HepG2 (cell line): Measurements from ENCODE around the gene AHSA1. TPM values are rescaled to one million over a fixed set of nuclear protein-coding genes. Genes with fewer than 3 reads are reported as not detected.

Source experiments
- ARID2 ChIP-seq: sonication (generic); formaldehyde crosslinking; IDR thresholded peaks from 2 replicates; pipeline ENCODE4 v1.8.1; 2022; ENCODE audit warnings: mild to moderate bottlenecking, missing genetic modification reagents, borderline replicate concordance
- CENPBD1 ChIP-seq: sonication (generic); formaldehyde crosslinking; IDR thresholded peaks from 2 replicates; pipeline ENCODE4 v1.8.0; 2022; ENCODE audit warnings: missing genetic modification reagents, low read depth, mild to moderate bottlenecking, borderline replicate concordance
- CHCHD3 ChIP-seq: sonication (generic); formaldehyde crosslinking; IDR thresholded peaks from 2 replicates; pipeline ENCODE4 v1.8.0; 2022; ENCODE audit warnings: mild to moderate bottlenecking, missing genetic modification reagents, moderate library complexity
- GABPA ChIP-seq, 2 experiments: IDR thresholded peaks; 2 replicates each; pipeline ENCODE4 v1.6.1; 2011 to 2016; ENCODE audit warnings: low read depth in 2 of 2, low read length in 1 of 2, missing biosample characterization in 1 of 2, missing genetic modification characterization in 1 of 2
- GATA4 ChIP-seq: sonication (generic); IDR thresholded peaks from 2 replicates; pipeline ENCODE4 v1.6.1; 2016; ENCODE audit warnings: antibody characterized with exemption, low read depth, borderline replicate concordance
- GPBP1L1 ChIP-seq: sonication (generic); formaldehyde crosslinking; IDR thresholded peaks from 2 replicates; pipeline ENCODE4 v1.5.0; 2020; ENCODE audit warnings: mild to moderate bottlenecking, missing genetic modification reagents
- HNRNPL ChIP-seq: fragments of 200-400 bp; formaldehyde crosslinking; IDR thresholded peaks from 2 replicates; pipeline ENCODE4 v1.6.1; 2017; ENCODE audit warnings: mild to moderate bottlenecking, low read depth, low read length
- HOXA5 ChIP-seq: sonication (generic); formaldehyde crosslinking; IDR thresholded peaks from 2 replicates; pipeline ENCODE4 v1.4.0; 2020; ENCODE audit warnings: missing genetic modification reagents
- KLF11 ChIP-seq: IDR thresholded peaks from 2 replicates; pipeline ENCODE4 v1.6.1; 2016; ENCODE audit warnings: missing compliant biosample characterization
- MEF2D ChIP-seq: sonication (generic); formaldehyde crosslinking; IDR thresholded peaks from 2 replicates; pipeline ENCODE4 v1.5.1; 2020; ENCODE audit warnings: mild to moderate bottlenecking, missing genetic modification reagents
- NR2C2 ChIP-seq: sonication (generic); formaldehyde crosslinking; IDR thresholded peaks from 2 replicates; pipeline ENCODE4 v1.4.0; 2020; ENCODE audit warnings: missing genetic modification reagents, mild to moderate bottlenecking, moderate library complexity, borderline replicate concordance
- SRSF9 ChIP-seq: fragments of 200-400 bp; formaldehyde crosslinking; IDR thresholded peaks from 2 replicates; pipeline ENCODE4 v1.6.1; 2018; ENCODE audit warnings: borderline replicate concordance, mild to moderate bottlenecking, low read depth, low read length; ENCODE audit not compliant: insufficient read depth, poor library complexity, severe bottlenecking
- TBL1XR1 ChIP-seq: fragments of 150-350 bp; IDR thresholded peaks from 2 replicates; pipeline ENCODE4 v1.6.1; 2014; ENCODE audit warnings: borderline replicate concordance, low read length; ENCODE audit not compliant: partially characterized antibody
- TEAD3 ChIP-seq: optimal IDR thresholded peaks from 2 replicates; pipeline ENCODE3; 2016; ENCODE audit warnings: borderline replicate concordance
- ZBTB2 ChIP-seq: sonication (generic); formaldehyde crosslinking; IDR thresholded peaks from 2 replicates; pipeline ENCODE4 v1.8.0; 2022; ENCODE audit warnings: low read depth, missing genetic modification reagents
- ZNF12 ChIP-seq: sonication (generic); formaldehyde crosslinking; IDR thresholded peaks from 2 replicates; pipeline ENCODE4 v1.5.0; 2020; ENCODE audit warnings: missing genetic modification reagents
- ZNF225 ChIP-seq: sonication (generic); formaldehyde crosslinking; IDR thresholded peaks from 2 replicates; pipeline ENCODE4 v1.4.0; 2020; ENCODE audit warnings: mild to moderate bottlenecking, missing genetic modification reagents
- ZNF253 ChIP-seq: sonication (generic); formaldehyde crosslinking; IDR thresholded peaks from 2 replicates; pipeline ENCODE4 v1.8.0; 2022; ENCODE audit warnings: mild to moderate bottlenecking, missing genetic modification reagents, borderline replicate concordance
- ZNF333 ChIP-seq: sonication (generic); formaldehyde crosslinking; IDR thresholded peaks from 2 replicates; pipeline ENCODE4 v1.4.0; 2020; ENCODE audit warnings: mild to moderate bottlenecking, missing genetic modification reagents, borderline replicate concordance
- ZNF383 ChIP-seq: sonication (generic); formaldehyde crosslinking; IDR thresholded peaks from 2 replicates; pipeline ENCODE4 v1.4.0; 2020; ENCODE audit warnings: missing genetic modification reagents, mild to moderate bottlenecking, borderline replicate concordance
- ZNF503 ChIP-seq: sonication (generic); formaldehyde crosslinking; IDR thresholded peaks from 2 replicates; pipeline ENCODE4 v1.4.0; 2020; ENCODE audit warnings: missing genetic modification reagents
- ZNF562 ChIP-seq: sonication (generic); formaldehyde crosslinking; IDR thresholded peaks from 2 replicates; pipeline ENCODE4 v1.8.0; 2022; ENCODE audit warnings: missing genetic modification reagents, borderline replicate concordance
- ZNF569 ChIP-seq: sonication (generic); formaldehyde crosslinking; IDR thresholded peaks from 2 replicates; pipeline ENCODE4 v1.5.0; 2020; ENCODE audit warnings: mild to moderate bottlenecking, missing genetic modification reagents, moderate library complexity, borderline replicate concordance
- ZNF75D ChIP-seq: sonication (generic); formaldehyde crosslinking; IDR thresholded peaks from 2 replicates; pipeline ENCODE4 v1.8.1; 2023; ENCODE audit warnings: missing genetic modification reagents, mild to moderate bottlenecking, borderline replicate concordance
- polyA plus RNA-seq, 8 experiments: library from polyadenylated mRNA; depleted of rRNA in 3 of 8; stranded (reverse) in 7 of 8; unstranded in 1 of 8; fragments of >200 nt; fragmentation: Illumina TruSeq in 4 of 8; extraction: Trizol in 4 of 8; gene quantifications; 2 replicates each; pipeline versions ENCODE4 v1.2.1 to v1.2.3, GENCODE V29; 2011 to 2016; ENCODE audit warnings: low read depth in 4 of 8, missing spikeins in 1 of 8, mixed read lengths in 1 of 8; ENCODE audit not compliant: insufficient read depth in 1 of 8
- total RNA-seq, 5 experiments: library from RNA; depleted of rRNA; stranded (reverse); fragments of >200 nt; fragmentation: Illumina TruSeq; extraction: Trizol; gene quantifications; 2 replicates each; pipeline ENCODE4 v1.2.3, GENCODE V29; 2016; ENCODE audit warnings: low read depth in 1 of 5

Gene AHSA1
- total and polyA plus RNA-seq, 2 of the 13 experiments (the other 11 are each of a cell fraction or from before 2014, with no cell fraction given): 113 to 241 TPM

GRCh38 chr14:77457522-77458248 is at the start of gene AHSA1, which contains the start of gene VIPAS39 (continued):
- no peak for TF ChIP-seq ARID2 (CRISPR knock-in tag)
- peak; percentile 3 for TF ChIP-seq TEAD3 (CRISPR knock-in tag)
- TF ChIP-seq ZBTB2 (CRISPR knock-in tag): no peak
- no peak for TF ChIP-seq SRSF9
- TF ChIP-seq ZNF12 (CRISPR knock-in tag): peak; percentile 50; the same call in 1 of the 2 replicates
- TF ChIP-seq ZNF333 (CRISPR knock-in tag): peak; percentile 33; the same call in 1 of the 2 replicates
- TF ChIP-seq TBL1XR1: peak; percentile 77
- no peak for TF ChIP-seq CHCHD3 (CRISPR knock-in tag)
- TF ChIP-seq HNRNPL: 0 out of 2 replicates have a peak, but pooled peaks have one; percentile 63
- no peak; the same call in 1 of the 2 replicates for TF ChIP-seq HOXA5
- TF ChIP-seq ZNF569: no peak
- TF ChIP-seq GABPA (IDR thresholded peaks at IDR 0.05; ENCODE audit: low read depth, low read length): peak; percentile 73
- peak; percentile 96 for TF ChIP-seq GABPA (CRISPR knock-in tag; IDR thresholded peaks at IDR 0.05; ENCODE audit: low read depth)
- no peak for TF ChIP-seq MEF2D (CRISPR knock-in tag)
- peak; percentile 72 for TF ChIP-seq GATA4
- TF ChIP-seq CENPBD1: no peak
- TF ChIP-seq NR2C2 (CRISPR knock-in tag): peak; percentile 98
- no peak for TF ChIP-seq KLF11 (CRISPR knock-in tag)
- TF ChIP-seq ZNF562 (CRISPR knock-in tag): no peak
- no peak for TF ChIP-seq GPBP1L1 (CRISPR knock-in tag)
- TF ChIP-seq ZNF383 (CRISPR knock-in tag): 0 out of 2 replicates have a peak, but pooled peaks have one; percentile 62
- TF ChIP-seq ZNF225 (CRISPR knock-in tag): peak; percentile 58; the same call in 1 of the 2 replicates
- 0 out of 2 replicates have a peak, but pooled peaks have one; percentile 12 for TF ChIP-seq ZNF75D (CRISPR knock-in tag)
- no peak for TF ChIP-seq ZNF253 (CRISPR knock-in tag)
- TF ChIP-seq ZNF503: no peak
